NCI-H345 treated with DMSO at 0.1 percent for 48 hours (cell line): ENCODE measurements around the gene FBN3.
"Not testable (repeated sequence)": the region's sequence is repeated elsewhere in the genome, so short reads cannot be mapped to it uniquely, and the experiment has no call there.

Experiments used
- DNase-seq: peaks from one replicate; lab custom pipeline; 2025; ENCODE audit not compliant: unreplicated experiment; lab: John Stamatoyannopoulos, UW

Gene FBN3

GRCh38 chr19:8025316-8025715 lies 124.1 kb downstream of the FBN3 start:
- DNase-seq = no peak

GRCh38 chr19:8024256-8024655 lies 125.1 kb downstream of the FBN3 start:
- DNase-seq = not testable (repeated sequence)

GRCh38 chr19:8023371-8023770 lies 126.0 kb downstream of the FBN3 start:
- no peak for DNase-seq

- DNase-seq = no peak
These were observed 127.1 kb downstream of the FBN3 start for GRCh38 chr19:8022275-8022674.

DNA sequence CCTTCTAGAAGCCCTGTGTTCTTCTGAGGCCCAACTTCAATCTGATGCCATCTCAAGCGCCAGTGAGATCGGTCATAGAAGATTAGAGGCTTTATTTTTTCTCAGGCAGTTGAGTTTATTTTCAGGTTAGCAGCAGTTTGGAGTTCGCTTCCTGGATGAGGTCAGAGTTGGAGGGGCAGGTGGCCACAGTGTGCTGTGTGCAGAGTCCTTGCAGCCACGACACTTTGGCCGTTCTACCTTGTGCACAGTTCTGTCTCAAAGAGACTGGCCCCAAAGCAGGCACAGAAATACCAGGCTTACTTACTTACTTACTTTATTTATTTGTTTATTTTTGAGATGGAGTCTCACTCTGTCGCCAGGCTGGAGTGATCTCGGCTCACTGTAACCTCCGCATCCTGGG lies 128.0 kb downstream of the FBN3 start:
- no peak for DNase-seq

DNA sequence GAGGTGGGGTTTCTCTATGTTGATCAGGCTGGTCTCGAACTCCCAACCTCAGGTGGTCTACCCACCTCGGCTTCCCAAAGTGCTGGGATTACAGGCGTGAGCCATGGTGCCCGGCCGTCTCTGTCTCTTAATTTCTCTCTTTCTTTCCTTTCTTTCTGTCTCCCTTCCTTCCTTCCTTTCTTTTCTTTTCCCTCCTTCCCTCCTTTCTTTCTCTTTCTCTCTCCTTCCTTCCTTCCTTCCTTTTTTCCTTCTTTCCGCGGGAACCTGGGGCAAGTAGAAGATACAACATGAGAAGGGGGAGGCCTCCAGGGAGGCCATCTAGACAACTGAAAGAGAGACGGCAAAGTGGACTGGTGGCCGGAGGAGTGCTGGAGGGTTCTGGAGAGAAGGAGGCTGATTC lies 128.7 kb downstream of the FBN3 start:
- no peak for DNase-seq

GRCh38 chr19:8017808-8018207 lies 131.6 kb downstream of the FBN3 start:
- DNase-seq = no peak
